Epithelial cell of proximal tubule (primary cell): ENCODE measurements around the gene SLC44A3. TPM values are rescaled to one million over a fixed set of nuclear protein-coding genes. Genes with fewer than 3 reads are reported as not detected.
A peak's percentile ranks its signal among the peaks of the same experiment; 100 is the strongest.

ENCODE experiments used
- DNase-seq: peaks from one replicate; pipeline ENCODE4 v3.0.0-alpha.2; 2011; ENCODE audit warnings: low read depth
- H3K4me3 ChIP-seq: 2 replicates; pipeline ENCODE4 v1.5.1; 2011; ENCODE audit warnings: low read depth, mild to moderate bottlenecking, low read length
- CTCF ChIP-seq: conservative IDR thresholded peaks from 2 replicates; pipeline ENCODE4 v1.5.1; 2012; ENCODE audit warnings: low read depth, mild to moderate bottlenecking, low read length
- total RNA-seq: library from RNA; depleted of rRNA; stranded (reverse); fragments of >200 nt; gene quantifications from 2 replicates; pipeline ENCODE4 v1.2.3, GENCODE V29; 2015

The SLC44A3 gene
- total RNA-seq, 1 donor from 2014 or later = 24.3 TPM

- no peak for TF ChIP-seq CTCF
- no peak for DNase-seq
- H3K4me3 ChIP-seq = no peak overlapping the region
Observed at GRCh38 chr1:94858276-94858675, 38.1 kb downstream of the SLC44A3 start.

- no peak overlapping the region for H3K4me3 ChIP-seq
- no peak for DNase-seq
- no peak for TF ChIP-seq CTCF
Observed at GRCh38 chr1:94859174-94859573, 39.0 kb downstream of the SLC44A3 start.

- DNase-seq = no peak
- TF ChIP-seq CTCF = no peak
- H3K4me3 ChIP-seq = no peak overlapping the region
Observed at GRCh38 chr1:94862718-94863117, 42.6 kb downstream of the SLC44A3 start.

- no peak for DNase-seq
- TF ChIP-seq CTCF = no peak
- H3K4me3 ChIP-seq = peak overlapping the region; percentile 44
Observed at GRCh38 chr1:94863297-94863911, 43.2 kb downstream of the SLC44A3 start.

GRCh38 chr1:94863919-94864318 is 43.8 kb downstream of the SLC44A3 start:
- no peak for TF ChIP-seq CTCF
- DNase-seq = no peak
- peak overlapping the region; percentile 44 for H3K4me3 ChIP-seq

GRCh38 chr1:94864821-94865220 is 44.7 kb downstream of the SLC44A3 start:
- no peak for TF ChIP-seq CTCF
- no peak for DNase-seq
- H3K4me3 ChIP-seq = peak overlapping the region; percentile 44

- no peak for TF ChIP-seq CTCF
- H3K4me3 ChIP-seq = no peak overlapping the region
- no peak for DNase-seq
Observed at GRCh38 chr1:94865360-94865759, 45.2 kb downstream of the SLC44A3 start.
